Psoas muscle (tissue), 8 donors: ENCODE measurements around the gene MPPE1. TPM values are rescaled to one million over a fixed set of nuclear protein-coding genes. Genes with fewer than 3 reads are reported as not detected.

Experiments used
- ATAC-seq, 4 donors: fragments of 200-7000 bp; cut with Tn5 transposase; one replicate each; pipeline ENCODE4 v1.9.1; 2020; ENCODE audit warnings: moderate library complexity in 3 of 4, mild to moderate bottlenecking in 2 of 4
- DNase-seq, 2 donors: peaks; one replicate each; pipeline ENCODE4 v3.0.0-alpha.2; 2020
- H3K27ac ChIP-seq: fragments of 200-600 bp; one replicate; pipeline ENCODE4 v1.8.0; 2022
- H3K27me3 ChIP-seq, 3 donors: fragments of 200-600 bp in 1 of 3; one replicate each; pipeline versions ENCODE4 v1.6.1 to v1.8.0; 2013 to 2022; ENCODE audit warnings: low read length in 2 of 3, mild to moderate bottlenecking in 2 of 3, moderate library complexity in 1 of 3; ENCODE audit not compliant: insufficient read depth in 3 of 3
- H3K36me3 ChIP-seq, 2 donors: fragments of 200-600 bp in 1 of 2; one replicate each; pipeline versions ENCODE4 v1.6.1 to v1.8.0; 2013 to 2022; ENCODE audit warnings: low read depth in 1 of 2, mild to moderate bottlenecking in 1 of 2, moderate library complexity in 1 of 2; ENCODE audit not compliant: insufficient read depth in 1 of 2
- H3K4me1 ChIP-seq: fragments of 200-600 bp; one replicate; pipeline ENCODE4 v1.8.0; 2022
- H3K4me3 ChIP-seq: fragments of 200-600 bp; one replicate; pipeline ENCODE4 v1.8.0; 2022; ENCODE audit warnings: mild to moderate bottlenecking
- H3K9me3 ChIP-seq: fragments of 200-600 bp; one replicate; pipeline ENCODE4 v1.8.0; 2022
- CTCF ChIP-seq: fragments of 200-600 bp; IDR thresholded peaks from one replicate; pipeline ENCODE4 v1.8.0; 2022; ENCODE audit warnings: antibody characterized with exemption
- WGBS, 3 donors: extraction: QIAGEN DNeasy Blood & Tissue Kit; methylation state at CpG; one replicate each; pipeline versions ENCODE4 v1.1.6 to v1.1.7; 2013; 5-methylcytosine and 5-hydroxymethylcytosine counted together
- intact Hi-C, 2 donors: fragments of 100-400 bp; cut with DNase I; formaldehyde crosslinking; loops; one replicate each; pipeline versions ENCODE4 v1.11.0 to v1.14.2; 2022
- polyA plus RNA-seq, 3 donors: library from polyadenylated mRNA; stranded (reverse); fragments of 200-250 nt; gene quantifications; one replicate each; pipeline ENCODE4 v1.2.3, GENCODE V29; 2013
- total RNA-seq, 4 donors: library from RNA; stranded (reverse); fragmentation: NEBNext Ultra II Directional in 2 of 4; extraction: Animal tissue kit (Norgen Biotek cat#: 25700) in 2 of 4; gene quantifications; one replicate each; pipeline versions ENCODE4 v1.2.1 to v1.2.4, GENCODE V29; 2021 to 2023
- donor health status: healthy with polysubstance abuse.
- donor health status: DM: no; HTN: no; CAD: no; lungs with moderate emphysema.
- donor health status: Bipolar disorder and iron deficiency.
- donor health status: healthy.
- donor health status: DM: yes; HTN: yes; CAD: no.
- donor health status: DM: no; HTN: no; CAD: no.
- donor health status: DM: no; HTN: no; CAD: no.
- donor health status: DM: yes; HTN: yes; CAD: no.

The MPPE1 gene
- total and polyA plus RNA-seq, 7 donors: 20.2 to 44.0 (median 26.5) TPM

DNA sequence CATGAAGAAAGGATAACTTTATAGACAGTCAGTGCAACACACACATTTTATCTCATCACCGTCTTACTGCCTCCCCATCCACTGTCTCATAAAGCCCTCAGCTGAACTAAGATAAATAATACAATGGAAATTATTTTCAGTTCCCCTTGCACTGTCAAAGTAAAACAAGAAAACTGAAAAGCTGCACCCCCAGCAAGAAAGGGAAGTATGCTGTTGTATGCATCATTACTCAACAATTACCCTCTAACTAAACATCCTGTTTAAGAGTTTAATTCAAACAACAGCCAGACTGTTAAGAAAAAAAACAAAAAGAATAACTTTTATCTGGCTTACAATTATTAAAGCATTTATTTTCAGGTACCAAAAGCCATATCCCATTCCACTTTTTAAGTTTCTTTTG is 25.0 kb downstream of the MPPE1 start:
- ATAC-seq: no peak
- Histone ChIP-seq H3K9me3 (no peaks in the 10 kb centered on the region), H3K27me3 (no peaks in the 10 kb centered on the region), H3K4me3 (no peak overlapping the region), H3K4me1 (no peaks in the 10 kb centered on the region), H3K36me3 (peaks cover 11 to 98% of the 10 kb centered on the region in 2 donors), H3K27ac (no peak overlapping the region)
- WGBS, 3 donors: 74 to 80% (median 79%) methylated on average over 1 of the region's 1 CpG
- DNase-seq: no peak
- no peak for TF ChIP-seq CTCF
- intact Hi-C loops: no loop called here

DNA sequence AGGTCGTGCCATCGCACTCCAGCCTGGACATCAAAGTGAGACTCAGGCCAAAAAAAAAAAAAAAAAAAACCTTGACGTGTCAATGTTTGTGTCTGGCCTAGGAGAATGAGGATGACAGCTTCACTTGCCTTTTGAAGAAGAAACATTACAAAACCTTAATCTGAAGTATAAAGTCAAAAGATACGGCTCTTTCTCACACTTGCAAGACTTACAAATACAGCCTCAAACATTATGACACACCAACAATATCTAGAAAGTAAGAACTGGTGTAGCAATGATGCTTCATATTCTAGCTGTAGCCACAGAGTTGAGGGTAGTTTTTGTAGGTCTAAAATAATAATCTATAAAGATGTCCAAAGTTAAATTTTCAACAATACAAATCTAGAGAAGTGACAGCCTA is 25.5 kb downstream of the MPPE1 start:
- no peaks in the 10 kb centered on the region for H3K9me3 ChIP-seq
- H3K36me3 ChIP-seq: peaks cover 7 to 98% of the 10 kb centered on the region in 2 donors

GRCh38 chr18:11880586-11881304 is 27.4 kb downstream of the MPPE1 start:
- no peak for TF ChIP-seq CTCF
- no peak for ATAC-seq
- Histone ChIP-seq H3K9me3 (no peaks in the 10 kb centered on the region), H3K4me1 (no peaks in the 10 kb centered on the region), H3K27ac (no peak overlapping the region), H3K4me3 (no peak overlapping the region), H3K36me3 (peaks cover 0 to 98% of the 10 kb centered on the region in 2 donors), H3K27me3 (no peaks in the 10 kb centered on the region)
- intact Hi-C loops: no loop called here
- DNase-seq: no peak
- WGBS, 3 donors: 93 to 95% (median 94%) methylated on average over 30 of the region's 30 CpGs

More for the DNA sequence above, 25.5 kb downstream of the MPPE1 start:
- H3K27ac ChIP-seq: no peak overlapping the region
- no peak overlapping the region for H3K4me3 ChIP-seq
- intact Hi-C loops: no loop called here
- DNase-seq: no peak
- WGBS, 3 donors: 52 to 77% (median 66%) methylated on average over 4 of the region's 4 CpGs
- ATAC-seq: no peak
- H3K27me3 ChIP-seq: no peaks in the 10 kb centered on the region
- no peaks in the 10 kb centered on the region for H3K4me1 ChIP-seq
- TF ChIP-seq CTCF: no peak

- TF ChIP-seq CTCF: no peak
- ATAC-seq: no peak
- Histone ChIP-seq H3K27ac (no peak overlapping the region), H3K4me1 (peaks cover 4% of the 10 kb centered on the region), H3K27me3 (no peaks in the 10 kb centered on the region), H3K9me3 (no peaks in the 10 kb centered on the region), H3K4me3 (no peak overlapping the region), H3K36me3 (peaks cover 0 to 95% of the 10 kb centered on the region in 2 donors)
- intact Hi-C loops: loop anchor here in 1 of 2 donors (10.0 kb wide), 1 partner anchor 223 kb away; no protein-coding TSS in a partner anchor
- WGBS, 3 donors: 83 to 92% (median 86%) methylated on average over 10 of the region's 10 CpGs
- no peak for DNase-seq
These were observed 30.5 kb downstream of the MPPE1 start for GRCh38 chr18:11877497-11878135.
